ENCODE results near the gene CDH9.
A peak's percentile ranks its signal among the peaks of the same experiment; 100 is the strongest.

Gene CDH9, protein sequence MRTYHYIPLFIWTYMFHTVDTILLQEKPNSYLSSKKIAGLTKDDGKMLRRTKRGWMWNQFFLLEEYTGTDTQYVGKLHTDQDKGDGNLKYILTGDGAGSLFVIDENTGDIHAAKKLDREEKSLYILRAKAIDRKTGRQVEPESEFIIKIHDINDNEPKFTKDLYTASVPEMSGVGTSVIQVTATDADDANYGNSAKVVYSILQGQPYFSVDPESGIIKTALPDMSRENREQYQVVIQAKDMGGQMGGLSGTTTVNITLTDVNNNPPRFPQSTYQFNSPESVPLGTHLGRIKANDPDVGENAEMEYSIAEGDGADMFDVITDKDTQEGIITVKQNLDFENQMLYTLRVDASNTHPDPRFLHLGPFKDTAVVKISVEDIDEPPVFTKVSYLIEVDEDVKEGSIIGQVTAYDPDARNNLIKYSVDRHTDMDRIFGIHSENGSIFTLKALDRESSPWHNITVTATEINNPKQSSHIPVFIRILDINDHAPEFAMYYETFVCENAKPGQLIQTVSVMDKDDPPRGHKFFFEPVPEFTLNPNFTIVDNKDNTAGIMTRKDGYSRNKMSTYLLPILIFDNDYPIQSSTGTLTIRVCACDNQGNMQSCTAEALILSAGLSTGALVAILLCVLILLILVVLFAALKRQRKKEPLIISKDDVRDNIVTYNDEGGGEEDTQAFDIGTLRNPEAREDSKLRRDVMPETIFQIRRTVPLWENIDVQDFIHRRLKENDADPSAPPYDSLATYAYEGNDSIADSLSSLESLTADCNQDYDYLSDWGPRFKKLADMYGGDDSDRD

DNA sequence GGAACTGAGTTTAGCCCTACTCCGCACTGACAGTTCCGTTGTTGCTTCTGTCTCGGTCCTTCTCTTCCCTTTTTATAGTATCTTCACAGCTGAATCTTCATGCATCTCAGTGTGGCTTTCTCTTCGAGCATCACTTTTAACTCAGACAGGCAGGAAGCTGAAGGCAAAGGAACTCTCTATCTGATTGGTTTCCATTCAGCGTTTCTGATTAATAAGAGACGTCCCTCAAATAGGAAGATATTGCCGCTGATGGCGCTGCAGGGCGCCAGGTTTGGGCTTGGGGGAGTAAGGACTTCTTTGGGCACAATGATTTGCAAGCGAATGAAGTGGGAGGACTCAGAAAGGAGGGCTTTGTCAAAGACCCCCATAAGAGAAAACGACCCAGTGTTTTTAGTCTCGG lies at the start of gene CDH9:
CDH9 (minus strand) TSS at position 111 of the 400 bp plus-strand sequence. CDS start 50,253 bp downstream, outside the sequence.
- Histone ChIP-seq H3K4me3 (ENCODE audit: low read length) (no peak within 1 kb of the TSS), H3K4me1 (ENCODE audit: insufficient read depth, low read length) (no peaks in the 10 kb centered on the region), H3K9me3 (ENCODE audit: low read length) (no peaks in the 10 kb centered on the region), H3K27me3 (ENCODE audit: insufficient read depth, low read length) (no peaks in the 10 kb centered on the region), H3K36me3 (ENCODE audit: insufficient read depth, low read length) (no peaks in the 10 kb centered on the region), H2AFZ (ENCODE audit: low read depth, low read length) (peak within 1 kb of the TSS; percentile 73)

DNA sequence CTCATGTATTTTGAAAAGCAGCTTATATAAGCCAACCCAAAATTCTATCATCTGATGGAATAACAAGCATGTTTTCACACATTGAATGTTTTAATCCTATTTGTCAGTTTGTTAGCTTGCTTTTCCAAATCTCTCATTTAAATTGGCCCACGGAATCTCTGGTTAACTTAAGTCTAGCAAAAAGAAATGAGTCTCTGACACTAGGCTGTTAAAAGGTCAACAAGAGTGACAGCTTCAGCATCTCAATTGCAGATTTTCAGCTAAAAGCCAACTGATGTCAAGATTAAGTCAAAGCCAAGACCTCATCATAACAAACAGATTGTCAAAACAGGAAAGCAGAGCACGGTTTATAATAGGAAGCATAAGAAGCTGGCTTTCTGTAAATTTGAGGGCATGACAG lies 49.4 kb upstream of the CDH9 start:
- Histone ChIP-seq H3K4me3 (ENCODE audit: low read length) (no peak overlapping the region), H3K9me3 (ENCODE audit: low read length) (no peaks in the 10 kb centered on the region), H3K27me3 (ENCODE audit: insufficient read depth, low read length) (no peaks in the 10 kb centered on the region), H3K36me3 (ENCODE audit: insufficient read depth, low read length) (no peaks in the 10 kb centered on the region), H3K4me1 (ENCODE audit: insufficient read depth, low read length) (peaks cover 32% of the 10 kb centered on the region), H2AFZ (ENCODE audit: low read depth, low read length) (no peak overlapping the region)

DNA sequence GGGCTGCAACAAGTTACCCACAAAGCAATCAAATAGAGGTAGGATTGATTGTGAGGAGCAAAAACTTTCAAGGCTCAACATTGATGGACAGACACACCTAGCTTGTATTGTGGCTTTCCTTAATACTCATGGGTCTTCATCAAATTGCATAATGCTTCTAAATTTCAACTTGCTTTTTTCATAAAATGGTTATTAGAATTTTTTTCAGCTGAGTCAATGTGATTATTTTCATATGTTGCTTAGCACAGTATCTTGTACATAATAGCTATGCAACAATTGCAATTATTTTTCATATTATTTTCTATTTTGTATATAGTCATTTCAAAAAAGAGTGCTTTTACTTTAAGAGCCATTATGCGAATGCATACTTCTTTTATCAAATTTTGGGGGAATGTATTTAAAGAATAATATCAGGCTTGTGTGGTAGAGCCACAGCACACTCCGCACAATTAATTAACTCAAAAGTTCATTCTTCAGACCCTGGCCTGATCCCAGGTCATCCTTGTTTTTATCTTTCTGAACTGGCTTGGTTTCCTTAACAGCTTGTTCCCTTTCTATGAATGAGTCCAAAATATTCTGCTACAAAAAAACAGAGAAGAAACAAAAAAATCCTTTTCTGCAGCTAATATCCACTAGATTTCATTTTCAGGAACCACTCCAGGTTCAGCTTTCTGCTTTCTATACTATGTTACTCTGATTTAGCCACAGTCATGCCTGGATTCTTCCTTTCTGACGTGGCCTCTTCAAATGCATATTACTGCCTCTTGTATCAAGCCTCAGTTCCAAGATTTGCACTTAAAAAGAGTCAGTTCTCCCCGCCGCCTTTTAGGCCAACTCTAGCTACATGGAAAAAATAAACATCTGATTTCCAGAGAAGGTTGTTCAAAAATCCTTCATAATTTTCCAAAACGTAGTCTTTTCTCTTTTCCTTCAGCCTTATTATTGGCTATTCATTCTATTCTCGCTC lies 45.3 kb upstream of the CDH9 start:
- H3K4me1 ChIP-seq (ENCODE audit: insufficient read depth, low read length) = peaks cover 42% of the 10 kb centered on the region
- peak overlapping the region; percentile 31 for H3K4me3 ChIP-seq (ENCODE audit: low read length)
- peak overlapping the region; percentile 62 for H2AFZ ChIP-seq (ENCODE audit: low read depth, low read length)
- no peaks in the 10 kb centered on the region for H3K36me3 ChIP-seq (ENCODE audit: insufficient read depth, low read length)
- H3K27me3 ChIP-seq (ENCODE audit: insufficient read depth, low read length) = no peaks in the 10 kb centered on the region
- no peaks in the 10 kb centered on the region for H3K9me3 ChIP-seq (ENCODE audit: low read length)

DNA sequence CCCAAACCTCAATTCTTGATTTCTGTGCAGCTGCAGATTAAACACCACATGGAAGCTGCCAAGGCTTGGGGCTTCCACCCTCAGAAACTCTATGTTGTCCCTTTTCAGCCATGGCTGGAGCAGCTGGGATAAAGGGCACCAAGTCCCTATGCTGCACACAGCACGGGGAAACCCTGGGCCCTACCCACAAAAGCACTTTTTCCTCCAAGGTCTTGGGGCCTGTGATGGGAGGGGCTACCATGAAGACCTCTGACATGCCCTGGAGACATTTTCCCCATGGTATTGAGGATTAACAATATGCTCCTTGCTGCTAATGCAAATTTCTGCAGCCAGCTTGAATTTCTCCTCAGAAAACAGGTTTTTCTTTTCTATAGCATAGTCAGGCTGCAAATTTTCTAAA lies 41.8 kb upstream of the CDH9 start:
- no peaks in the 10 kb centered on the region for H3K9me3 ChIP-seq (ENCODE audit: low read length)

DNA sequence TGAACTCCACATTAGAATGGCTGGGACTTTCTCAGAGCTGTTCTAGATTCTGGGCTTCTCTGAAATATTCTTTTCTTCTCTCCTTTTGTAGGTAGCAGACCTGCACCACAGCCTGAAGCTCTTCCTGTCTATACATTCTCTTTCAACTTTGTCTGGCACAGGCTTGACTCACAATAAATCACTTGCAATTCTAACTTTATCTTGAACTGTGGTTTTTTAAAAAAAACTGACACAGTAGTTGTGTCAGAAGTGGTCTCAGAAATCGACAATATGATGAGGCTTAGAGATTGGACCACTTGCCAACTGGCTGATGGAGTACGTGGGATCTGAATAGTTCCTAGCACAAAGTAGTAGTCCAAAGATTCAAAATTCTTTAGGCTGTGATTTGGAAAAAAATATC lies 24.1 kb upstream of the CDH9 start:
- H3K36me3 ChIP-seq (ENCODE audit: insufficient read depth, low read length) = no peaks in the 10 kb centered on the region
- H3K9me3 ChIP-seq (ENCODE audit: low read length) = no peaks in the 10 kb centered on the region
- no peaks in the 10 kb centered on the region for H3K27me3 ChIP-seq (ENCODE audit: insufficient read depth, low read length)
- no peaks in the 10 kb centered on the region for H3K4me1 ChIP-seq (ENCODE audit: insufficient read depth, low read length)
- H2AFZ ChIP-seq (ENCODE audit: low read depth, low read length) = no peak overlapping the region
- H3K4me3 ChIP-seq (ENCODE audit: low read length) = no peak overlapping the region

More for the DNA sequence above, 41.8 kb upstream of the CDH9 start:
- H3K36me3 ChIP-seq (ENCODE audit: insufficient read depth, low read length) = no peaks in the 10 kb centered on the region
- H3K27me3 ChIP-seq (ENCODE audit: insufficient read depth, low read length) = no peaks in the 10 kb centered on the region
- no peak overlapping the region for H2AFZ ChIP-seq (ENCODE audit: low read depth, low read length)
- H3K4me1 ChIP-seq (ENCODE audit: insufficient read depth, low read length) = peaks cover 31% of the 10 kb centered on the region
- H3K4me3 ChIP-seq (ENCODE audit: low read length) = no peak overlapping the region

DNA sequence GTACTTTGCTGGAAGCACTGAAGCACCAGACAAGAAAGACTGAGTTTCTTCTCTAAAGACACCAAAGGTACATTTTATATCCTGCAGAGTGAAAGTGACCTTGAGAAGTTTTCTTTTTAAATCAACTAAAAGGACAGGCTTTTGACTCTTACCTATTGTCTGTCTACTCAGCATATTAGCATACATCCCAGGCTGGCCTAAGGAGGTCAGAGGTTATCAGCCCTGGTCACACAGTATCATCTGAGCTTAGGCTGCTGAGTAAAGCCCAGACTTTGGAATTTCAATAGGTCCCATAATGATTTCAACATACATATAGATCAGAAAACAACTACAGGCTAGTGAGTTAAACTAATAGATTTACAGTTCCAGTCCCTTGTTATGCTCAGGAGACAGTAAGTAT lies 10.1 kb upstream of the CDH9 start:
- Histone ChIP-seq H3K4me1 (ENCODE audit: insufficient read depth, low read length) (no peaks in the 10 kb centered on the region), H2AFZ (ENCODE audit: low read depth, low read length) (no peak overlapping the region), H3K9me3 (ENCODE audit: low read length) (no peaks in the 10 kb centered on the region), H3K36me3 (ENCODE audit: insufficient read depth, low read length) (no peaks in the 10 kb centered on the region), H3K4me3 (ENCODE audit: low read length) (no peak overlapping the region), H3K27me3 (ENCODE audit: insufficient read depth, low read length) (no peaks in the 10 kb centered on the region)

DNA sequence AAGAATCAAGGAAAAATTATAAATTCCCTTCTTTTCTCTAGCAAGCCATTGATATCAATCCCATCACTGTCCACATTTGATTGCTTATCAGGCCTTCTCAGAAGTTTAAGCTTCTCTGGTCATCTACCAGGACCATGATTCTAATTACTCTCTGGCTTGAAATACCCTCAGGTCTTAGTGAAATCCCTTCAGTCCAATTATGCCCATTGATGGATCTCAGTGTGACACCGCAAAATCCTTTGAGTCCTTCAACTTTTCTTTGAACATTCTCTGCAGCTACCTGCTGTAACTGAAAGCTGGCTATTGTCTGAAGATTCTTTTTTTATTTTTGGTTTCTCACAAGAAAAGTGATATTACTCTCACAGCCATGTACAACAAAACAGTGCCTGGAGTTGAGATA lies 3.0 kb upstream of the CDH9 start:
- Histone ChIP-seq H3K36me3 (ENCODE audit: insufficient read depth, low read length) (no peaks in the 10 kb centered on the region), H3K4me1 (ENCODE audit: insufficient read depth, low read length) (no peaks in the 10 kb centered on the region), H3K4me3 (ENCODE audit: low read length) (no peak overlapping the region)

DNA sequence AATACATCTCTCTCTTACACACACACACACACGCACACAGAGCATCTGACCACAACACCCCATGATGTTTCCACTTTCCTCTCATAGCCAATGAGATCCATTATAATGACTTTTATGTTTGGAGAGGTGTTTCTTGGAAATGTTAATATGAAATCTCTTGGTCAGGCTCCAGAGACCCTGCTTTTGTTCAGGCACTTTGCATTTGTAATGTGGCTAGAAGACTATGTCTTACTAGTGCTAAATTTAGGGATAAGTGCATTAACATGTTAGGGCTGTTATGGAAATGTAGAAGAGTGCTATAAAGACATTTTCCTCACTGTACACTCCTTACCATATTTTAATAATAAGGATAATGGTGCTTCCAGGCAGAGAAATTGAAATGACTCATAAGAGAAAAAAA lies 3.8 kb downstream of the CDH9 start:
- Histone ChIP-seq H3K4me3 (ENCODE audit: low read length) (no peak overlapping the region), H3K27me3 (ENCODE audit: insufficient read depth, low read length) (no peaks in the 10 kb centered on the region), H3K9me3 (ENCODE audit: low read length) (no peaks in the 10 kb centered on the region), H3K36me3 (ENCODE audit: insufficient read depth, low read length) (no peaks in the 10 kb centered on the region), H2AFZ (ENCODE audit: low read depth, low read length) (no peak overlapping the region), H3K4me1 (ENCODE audit: insufficient read depth, low read length) (no peaks in the 10 kb centered on the region)

More for the DNA sequence above, 3.0 kb upstream of the CDH9 start:
- Histone ChIP-seq H3K9me3 (ENCODE audit: low read length) (no peaks in the 10 kb centered on the region), H2AFZ (ENCODE audit: low read depth, low read length) (no peak overlapping the region), H3K27me3 (ENCODE audit: insufficient read depth, low read length) (no peaks in the 10 kb centered on the region)

DNA sequence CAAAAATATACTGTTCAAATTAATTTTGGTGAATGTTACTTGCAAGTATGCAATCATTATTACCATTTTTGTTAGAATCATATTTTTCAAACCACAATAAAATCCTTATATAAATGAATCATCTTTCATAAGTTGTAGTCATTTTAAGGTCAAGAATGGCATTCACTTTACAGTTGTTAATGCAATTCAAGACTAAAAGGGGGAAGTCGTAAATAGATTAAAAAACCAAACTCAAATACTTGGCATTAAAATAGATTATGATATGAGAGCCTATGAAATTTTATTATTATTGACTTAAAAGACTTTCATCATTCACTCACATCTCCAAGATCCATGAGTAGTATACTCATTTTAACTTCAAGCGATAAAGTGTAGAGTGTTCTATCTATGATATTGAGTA lies 11.6 kb downstream of the CDH9 start:
- Histone ChIP-seq H3K36me3 (ENCODE audit: insufficient read depth, low read length) (no peaks in the 10 kb centered on the region), H3K27me3 (ENCODE audit: insufficient read depth, low read length) (no peaks in the 10 kb centered on the region), H3K4me3 (ENCODE audit: low read length) (no peak overlapping the region), H3K4me1 (ENCODE audit: insufficient read depth, low read length) (no peaks in the 10 kb centered on the region), H3K9me3 (ENCODE audit: low read length) (no peaks in the 10 kb centered on the region), H2AFZ (ENCODE audit: low read depth, low read length) (no peak overlapping the region)

DNA sequence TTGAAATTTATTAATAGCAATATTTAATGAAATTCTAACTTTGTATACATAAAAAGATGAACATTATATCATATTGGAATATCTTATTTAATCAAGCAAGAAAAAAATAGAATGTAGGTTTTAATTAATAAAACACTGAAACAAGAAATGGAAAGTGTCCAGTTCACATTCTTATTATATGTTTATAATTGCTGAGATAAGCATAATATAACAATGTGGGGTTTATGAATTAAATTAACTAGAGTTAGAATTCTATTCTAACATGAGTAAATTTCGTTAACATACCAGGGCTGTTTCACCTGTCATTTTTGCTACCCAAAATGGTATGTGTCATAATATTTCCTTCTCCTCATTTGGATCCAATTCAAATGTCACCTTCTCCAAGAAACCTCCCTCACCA lies 12.3 kb downstream of the CDH9 start:
- Histone ChIP-seq H3K9me3 (ENCODE audit: low read length) (no peaks in the 10 kb centered on the region), H3K4me1 (ENCODE audit: insufficient read depth, low read length) (no peaks in the 10 kb centered on the region), H3K4me3 (ENCODE audit: low read length) (no peak overlapping the region), H3K36me3 (ENCODE audit: insufficient read depth, low read length) (no peaks in the 10 kb centered on the region), H2AFZ (ENCODE audit: low read depth, low read length) (no peak overlapping the region), H3K27me3 (ENCODE audit: insufficient read depth, low read length) (no peaks in the 10 kb centered on the region)

DNA sequence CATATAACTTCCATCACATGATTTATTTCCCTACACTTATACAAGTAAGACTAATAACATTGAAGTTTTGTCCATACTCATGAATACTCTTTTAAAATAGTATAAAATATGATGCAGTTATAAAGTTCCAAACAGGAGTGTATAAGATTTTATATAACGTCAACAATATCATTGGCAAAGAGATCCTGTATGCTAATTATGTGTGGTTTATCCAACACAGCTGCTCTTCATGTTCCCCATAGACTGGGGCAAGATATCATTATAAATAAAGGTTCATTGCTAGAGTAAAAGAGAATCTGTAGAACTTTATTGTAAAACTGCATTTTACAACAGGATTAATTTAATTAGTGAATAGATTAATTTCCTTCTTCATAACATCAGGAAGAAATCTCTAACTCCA lies 16.9 kb downstream of the CDH9 start:
- Histone ChIP-seq H2AFZ (ENCODE audit: low read depth, low read length) (no peak overlapping the region), H3K36me3 (ENCODE audit: insufficient read depth, low read length) (no peaks in the 10 kb centered on the region), H3K9me3 (ENCODE audit: low read length) (no peaks in the 10 kb centered on the region), H3K4me1 (ENCODE audit: insufficient read depth, low read length) (no peaks in the 10 kb centered on the region), H3K4me3 (ENCODE audit: low read length) (no peak overlapping the region), H3K27me3 (ENCODE audit: insufficient read depth, low read length) (no peaks in the 10 kb centered on the region)

DNA sequence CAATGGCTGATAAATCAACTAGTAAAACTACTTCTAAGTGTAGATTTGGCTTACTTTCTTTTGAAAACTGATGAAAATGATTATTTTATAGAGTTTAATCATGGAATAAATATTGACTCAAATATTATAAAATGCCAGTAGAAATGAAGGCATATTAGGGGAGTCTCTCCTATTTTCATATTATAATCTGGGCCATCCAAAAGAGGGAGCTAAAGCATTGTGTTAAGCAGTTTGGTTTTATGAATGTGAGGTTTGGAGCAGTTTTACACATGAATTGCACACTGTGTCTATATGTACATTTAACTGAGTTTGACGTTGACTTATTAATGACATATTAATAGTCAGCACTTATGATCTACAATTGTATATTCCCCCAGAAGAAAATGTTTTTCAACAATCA lies 17.4 kb downstream of the CDH9 start:
- Histone ChIP-seq H3K4me3 (ENCODE audit: low read length) (no peak overlapping the region), H3K27me3 (ENCODE audit: insufficient read depth, low read length) (no peaks in the 10 kb centered on the region), H3K36me3 (ENCODE audit: insufficient read depth, low read length) (no peaks in the 10 kb centered on the region), H2AFZ (ENCODE audit: low read depth, low read length) (no peak overlapping the region), H3K4me1 (ENCODE audit: insufficient read depth, low read length) (no peaks in the 10 kb centered on the region), H3K9me3 (ENCODE audit: low read length) (no peaks in the 10 kb centered on the region)

DNA sequence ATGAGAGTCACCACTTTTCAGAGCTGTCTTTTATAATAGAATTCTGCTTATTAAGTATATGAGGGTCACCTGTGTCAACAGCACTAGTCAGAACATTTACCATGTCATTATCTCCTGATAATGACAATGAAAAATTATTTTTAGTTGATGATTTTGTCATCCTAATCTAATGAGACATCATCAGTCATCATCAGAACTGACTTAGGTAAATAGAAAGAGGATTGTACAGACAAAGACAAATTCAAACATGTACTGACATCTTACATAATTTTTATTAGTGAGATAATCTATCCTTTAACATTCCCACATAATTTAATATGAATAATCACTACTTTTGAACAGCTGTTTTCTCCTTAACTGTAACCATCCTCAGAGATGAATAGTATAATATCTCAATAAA lies 22.6 kb downstream of the CDH9 start:
- no peak overlapping the region for H3K4me3 ChIP-seq (ENCODE audit: low read length)
- no peaks in the 10 kb centered on the region for H3K9me3 ChIP-seq (ENCODE audit: low read length)
- H3K27me3 ChIP-seq (ENCODE audit: insufficient read depth, low read length) = no peaks in the 10 kb centered on the region
- no peaks in the 10 kb centered on the region for H3K4me1 ChIP-seq (ENCODE audit: insufficient read depth, low read length)
- H2AFZ ChIP-seq (ENCODE audit: low read depth, low read length) = no peak overlapping the region
- no peaks in the 10 kb centered on the region for H3K36me3 ChIP-seq (ENCODE audit: insufficient read depth, low read length)

Measured in neuron (in vitro differentiated cells).